HEK293T (cell line): ENCODE measurements around the gene ZNF579.

Experiments used
- CTBP1 ChIP-seq: fragments of 450-650 bp; IDR thresholded peaks from 2 replicates; pipeline ENCODE4 v1.6.1; 2016; ENCODE audit warnings: borderline replicate concordance
- FOXK2 ChIP-seq: fragments of 450-650 bp; IDR thresholded peaks from 2 replicates; pipeline ENCODE4 v1.6.1; 2016; ENCODE audit warnings: mild to moderate bottlenecking
- FOXM1 ChIP-seq: fragments of 450-650 bp; IDR thresholded peaks from 2 replicates; pipeline ENCODE4 v1.6.1; 2017; ENCODE audit warnings: mild to moderate bottlenecking, borderline replicate concordance
- LEF1 ChIP-seq: fragments of 450-650 bp; IDR thresholded peaks from 2 replicates; pipeline ENCODE4 v1.6.1; 2017; ENCODE audit warnings: mild to moderate bottlenecking, borderline replicate concordance
- NFRKB ChIP-seq: fragments of 450-650 bp; IDR thresholded peaks from 2 replicates; pipeline ENCODE4 v1.6.1; 2016; ENCODE audit warnings: mild to moderate bottlenecking, moderate library complexity

DNA sequence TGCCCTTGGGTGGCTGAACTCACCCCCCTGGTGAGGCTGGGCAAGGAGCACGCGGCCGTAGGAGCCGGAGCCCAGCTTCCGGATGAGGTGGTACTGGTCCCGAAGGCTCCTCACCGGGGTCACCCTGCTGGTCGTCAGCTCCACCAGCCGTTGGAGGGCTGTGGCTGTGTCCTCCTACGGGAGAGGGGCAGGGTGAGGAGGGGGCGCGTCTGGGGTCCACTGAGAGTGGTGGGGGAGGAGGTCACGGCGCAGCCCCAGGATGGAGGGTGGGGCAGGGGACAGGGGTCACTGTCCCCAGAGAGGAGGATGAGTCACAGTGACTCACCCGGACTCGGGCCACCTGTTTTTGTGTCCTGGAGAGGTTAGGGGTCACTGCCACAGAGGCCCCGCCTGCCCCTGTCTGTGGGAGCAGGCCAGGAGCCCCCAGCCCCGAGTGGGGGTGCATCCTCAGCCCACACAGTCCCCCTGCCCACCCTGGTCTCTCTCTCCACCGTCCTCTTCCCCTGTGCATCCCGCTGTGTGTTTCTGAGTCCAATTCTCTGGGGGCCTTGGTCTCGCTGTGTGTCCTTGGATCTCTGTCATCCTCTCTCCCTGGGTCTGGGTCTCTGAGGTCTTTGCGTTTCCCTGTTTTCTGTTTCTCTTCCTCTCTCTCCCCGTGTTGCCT is 35.7 kb downstream of the ZNF579 start:
- TF ChIP-seq LEF1 (no peak), FOXM1 (no peak), CTBP1 (no peak), FOXK2 (no peak), NFRKB (no peak)
